Embryonic facial prominence (tissue), 1 donor: ENCODE measurements around the gene COL4A3.

Experiments
- DNase-seq: peaks from one replicate; pipeline ENCODE4 v3.0.0-alpha.2; 2016; ENCODE audit errors: extremely low spot score

Gene COL4A3

GRCh38 chr2:227339098-227339599, 174.7 kb downstream of the COL4A3 start:
- no peak for DNase-seq

- no peak for DNase-seq
Measured at GRCh38 chr2:227340106-227340505, 175.7 kb downstream of the COL4A3 start.

- DNase-seq: no peak
Measured at GRCh38 chr2:227341553-227341952, 177.1 kb downstream of the COL4A3 start.

- no peak for DNase-seq
Measured at GRCh38 chr2:227344231-227344630, 179.8 kb downstream of the COL4A3 start.

- DNase-seq: no peak
Measured at GRCh38 chr2:227347117-227347516, 182.7 kb downstream of the COL4A3 start.

- DNase-seq: no peak
Measured at GRCh38 chr2:227348324-227348723, 183.9 kb downstream of the COL4A3 start.

- no peak for DNase-seq
Measured at GRCh38 chr2:227349989-227350612, 185.7 kb downstream of the COL4A3 start.

- no peak for DNase-seq
Measured at GRCh38 chr2:227351639-227352038, 187.2 kb downstream of the COL4A3 start.

- no peak for DNase-seq
Measured at GRCh38 chr2:227360351-227360750, 195.9 kb downstream of the COL4A3 start.

- DNase-seq: no peak
Measured at GRCh38 chr2:227363756-227364155, 199.3 kb downstream of the COL4A3 start.
